SIG-M5 treated with dmso at 0.1 percent for 504 hours (cell line): Measurements from ENCODE around the gene TSPAN9.
A peak's percentile ranks its signal among the peaks of the same experiment; 100 is the strongest.

Experiments used
- DNase-seq: peaks from one replicate; lab custom pipeline; 2025; ENCODE audit not compliant: unreplicated experiment; lab: John Stamatoyannopoulos, UW

Gene TSPAN9

DNA sequence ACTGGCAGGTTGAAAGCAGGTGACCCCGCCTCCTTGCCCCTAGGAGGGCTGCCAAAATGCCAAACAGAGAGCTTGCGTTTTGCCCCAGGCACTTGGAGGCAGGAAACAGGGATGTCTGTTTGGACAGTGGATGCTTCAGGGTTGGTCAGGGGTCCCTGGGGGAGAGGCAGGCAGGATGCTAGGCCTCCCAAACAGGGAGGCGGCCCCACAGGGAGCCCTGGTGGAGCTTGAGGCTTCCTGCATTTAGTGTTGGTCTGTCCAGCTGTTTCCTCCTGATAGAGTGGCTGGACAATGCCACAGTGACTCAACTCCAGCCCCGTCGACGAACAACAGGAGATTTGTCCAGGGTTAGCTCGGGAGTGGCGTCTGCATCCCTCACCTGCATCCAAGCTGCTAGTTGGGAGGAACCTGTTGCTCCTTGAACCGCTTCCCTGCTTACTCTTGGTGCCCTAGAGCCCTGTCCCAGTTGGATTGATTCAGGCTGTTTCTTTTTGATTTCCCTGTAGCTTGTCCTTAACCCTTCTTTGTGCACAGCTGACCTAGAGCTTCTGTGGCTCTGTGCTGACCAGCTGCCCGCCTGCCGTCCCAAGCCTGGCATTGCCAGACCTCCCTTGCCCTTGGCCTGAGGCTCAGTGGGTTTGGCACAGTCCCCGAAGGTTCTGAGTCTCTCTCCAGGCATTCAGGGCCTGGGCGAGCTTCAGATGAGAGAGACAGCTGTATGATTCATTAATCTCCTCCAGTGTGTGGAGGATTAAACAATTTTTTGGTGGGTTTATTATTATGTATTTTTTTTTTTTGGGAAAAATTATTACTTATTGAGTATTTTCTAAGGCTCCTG is 45.9 kb downstream of the TSPAN9 start:
- DNase-seq: no peak

DNA sequence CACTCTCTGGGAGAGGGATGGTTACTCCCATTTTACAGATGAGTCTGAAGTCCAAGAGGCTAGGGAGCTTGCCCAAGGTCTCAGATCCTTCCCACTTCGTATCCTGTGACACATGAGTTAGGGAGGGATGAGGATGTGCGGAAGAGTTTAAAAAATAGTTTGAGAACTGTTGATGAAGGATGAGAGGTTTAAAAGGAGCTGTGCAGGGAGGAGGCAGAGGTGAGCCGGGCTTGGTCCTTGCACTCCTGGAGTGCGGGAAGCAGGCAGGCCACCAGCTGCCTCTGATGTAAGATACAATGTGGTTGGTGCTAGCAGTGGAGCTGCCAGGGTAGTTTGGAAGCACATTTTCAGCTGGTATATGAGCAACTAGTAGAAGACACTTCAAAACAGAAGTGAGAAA is 46.5 kb downstream of the TSPAN9 start:
- no peak for DNase-seq

DNA sequence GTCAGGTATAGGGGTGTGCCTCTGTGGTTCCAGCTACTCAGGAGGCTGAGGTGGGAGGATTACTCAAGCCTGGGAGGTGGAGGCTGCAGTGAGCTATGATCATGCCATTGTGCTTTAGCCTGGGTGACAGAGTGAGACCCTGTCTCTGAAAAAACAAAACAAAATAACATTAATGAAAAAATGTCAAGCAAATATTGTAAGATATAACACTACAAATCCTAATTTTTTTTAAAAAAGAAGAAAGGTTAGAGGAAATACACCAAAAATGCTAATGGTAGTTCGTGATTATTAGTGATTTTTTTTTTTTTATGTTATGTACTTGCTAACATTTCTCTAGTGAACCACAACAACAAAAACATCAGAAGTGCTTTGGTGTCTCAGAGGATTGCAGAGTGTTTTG is 47.7 kb downstream of the TSPAN9 start:
- no peak for DNase-seq

DNA sequence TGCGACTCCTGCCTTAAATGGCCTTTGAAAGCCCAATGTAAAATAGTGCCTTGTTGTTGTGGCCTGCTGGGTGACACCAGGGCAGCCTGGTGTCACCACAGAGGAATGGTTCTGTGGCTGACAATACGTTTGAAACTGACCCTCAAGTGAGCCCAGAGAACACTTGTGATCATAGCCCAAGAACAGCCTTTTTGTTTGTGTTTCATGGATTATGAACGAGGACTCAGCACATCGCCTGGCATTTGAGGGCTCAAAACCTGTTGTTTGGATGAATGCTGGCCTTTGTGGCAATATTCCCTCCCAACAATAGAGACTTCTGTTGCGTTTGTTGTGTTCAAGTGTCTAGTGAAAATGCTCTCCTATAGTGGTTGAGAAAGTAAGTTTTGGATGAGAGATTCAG is 48.5 kb downstream of the TSPAN9 start:
- no peak for DNase-seq

- DNase-seq: no peak
Observed at GRCh38 chr12:3127832-3128231, 50.7 kb downstream of the TSPAN9 start.

DNA sequence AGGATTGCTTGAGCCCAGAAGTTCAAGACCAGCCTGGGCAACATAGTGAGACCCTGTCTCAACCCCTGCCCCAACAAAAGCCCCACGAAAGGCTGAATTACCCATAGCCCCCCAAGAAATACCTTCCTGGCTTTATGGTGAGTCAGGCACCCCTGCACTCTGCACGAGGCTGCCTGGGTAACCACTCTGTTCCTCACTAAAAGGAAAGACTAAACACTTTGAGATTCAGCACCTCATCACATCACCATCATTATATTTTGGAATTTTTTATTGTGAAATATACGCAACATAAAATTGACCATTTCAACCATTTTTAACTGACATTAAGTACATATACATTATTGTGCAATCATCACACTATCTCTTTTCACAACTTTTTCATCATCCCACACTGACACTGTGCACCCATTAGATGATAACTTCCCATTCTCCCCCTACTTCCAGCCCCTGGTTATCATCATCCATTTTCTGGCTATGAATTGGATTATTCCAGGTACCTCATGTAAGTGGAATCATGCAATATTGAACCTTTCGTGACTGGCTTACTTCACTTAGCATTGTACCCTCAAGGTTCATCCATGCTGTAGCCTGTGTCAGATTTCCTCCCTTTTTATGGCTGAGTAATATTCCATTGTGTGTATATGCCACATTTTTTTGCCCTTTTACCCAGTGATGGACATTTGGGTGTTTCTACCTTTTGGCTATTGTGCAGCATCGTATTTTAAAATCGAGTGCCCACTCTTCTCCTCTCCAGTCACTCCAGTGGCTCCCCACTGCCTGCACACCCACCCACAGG is 51.5 kb downstream of the TSPAN9 start:
- DNase-seq: no peak

DNA sequence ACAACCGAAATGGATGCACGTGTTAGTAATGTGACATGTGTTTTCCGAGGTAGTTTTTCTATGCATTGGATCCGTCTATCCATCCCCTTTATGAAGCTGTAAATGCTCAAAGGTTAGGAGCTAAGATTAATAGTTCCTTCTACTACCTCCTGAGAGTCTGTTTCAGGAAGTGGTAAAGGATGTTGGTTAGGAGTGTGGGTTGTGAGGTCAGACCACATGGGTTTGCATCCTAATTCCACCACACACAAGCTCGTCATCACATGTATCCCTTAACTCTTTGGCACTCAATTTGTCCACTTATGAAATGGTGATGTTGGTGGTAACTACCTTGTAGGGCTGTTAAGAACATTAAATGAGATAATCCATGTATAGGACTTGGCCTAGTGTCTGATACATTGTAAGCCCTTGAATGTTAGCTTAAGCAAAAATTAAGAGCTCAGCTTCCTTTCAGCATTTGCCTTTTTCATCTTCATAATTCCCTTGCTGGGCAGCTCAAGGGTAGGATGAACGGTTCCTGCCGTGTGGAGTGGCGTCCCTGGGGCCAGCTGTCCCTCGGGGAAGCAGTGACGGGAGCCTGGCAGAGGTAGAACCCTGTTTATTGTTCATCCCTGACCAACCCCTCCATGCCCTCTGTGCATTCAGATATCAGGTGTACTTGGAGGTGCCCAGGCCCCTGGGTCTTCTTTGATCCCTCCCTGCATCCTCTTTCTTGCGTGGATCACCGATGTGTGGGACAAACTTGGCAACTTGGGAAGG is 52.3 kb downstream of the TSPAN9 start:
- DNase-seq: peak; percentile 77

DNA sequence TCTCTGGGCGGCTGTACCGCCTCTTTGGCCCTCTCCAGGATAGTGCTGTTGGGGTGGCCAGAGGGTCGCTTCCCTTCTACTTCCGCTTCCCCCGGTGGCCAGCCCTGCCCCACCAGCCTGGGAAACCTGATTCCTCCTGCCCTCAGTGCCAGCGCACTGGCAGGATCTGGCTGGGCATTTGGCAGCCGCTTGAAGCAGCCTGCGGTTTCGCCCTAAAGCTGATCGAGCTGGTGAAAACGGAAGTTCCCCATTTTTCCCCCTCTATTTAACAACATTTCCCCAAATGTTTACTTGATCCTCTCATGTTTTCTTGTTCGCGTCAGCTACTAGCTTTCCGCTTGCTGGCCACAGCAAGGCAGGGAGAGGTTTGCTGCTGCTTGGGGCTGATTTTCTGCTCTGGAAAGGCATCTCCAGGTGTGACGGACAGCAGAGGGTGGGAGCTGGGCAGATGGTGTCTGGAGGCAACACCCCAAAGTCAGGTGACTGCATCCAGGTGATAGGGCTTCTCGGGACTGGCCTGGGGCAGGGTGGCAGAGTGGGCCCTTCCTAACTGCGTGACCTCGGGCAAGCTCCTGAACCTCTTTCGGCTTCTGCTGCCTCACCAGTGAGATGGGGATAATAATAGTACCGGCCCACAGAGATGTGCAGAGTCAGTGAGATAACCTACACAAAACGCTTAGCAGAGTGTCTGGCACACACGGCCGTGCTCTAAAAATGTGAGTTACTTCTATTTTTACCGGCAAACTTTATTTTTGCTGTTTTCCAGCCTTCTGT is 53.1 kb downstream of the TSPAN9 start:
- peak; percentile 65 for DNase-seq

- DNase-seq: no peak
Observed at GRCh38 chr12:3131129-3131528, 54.0 kb downstream of the TSPAN9 start.

DNA sequence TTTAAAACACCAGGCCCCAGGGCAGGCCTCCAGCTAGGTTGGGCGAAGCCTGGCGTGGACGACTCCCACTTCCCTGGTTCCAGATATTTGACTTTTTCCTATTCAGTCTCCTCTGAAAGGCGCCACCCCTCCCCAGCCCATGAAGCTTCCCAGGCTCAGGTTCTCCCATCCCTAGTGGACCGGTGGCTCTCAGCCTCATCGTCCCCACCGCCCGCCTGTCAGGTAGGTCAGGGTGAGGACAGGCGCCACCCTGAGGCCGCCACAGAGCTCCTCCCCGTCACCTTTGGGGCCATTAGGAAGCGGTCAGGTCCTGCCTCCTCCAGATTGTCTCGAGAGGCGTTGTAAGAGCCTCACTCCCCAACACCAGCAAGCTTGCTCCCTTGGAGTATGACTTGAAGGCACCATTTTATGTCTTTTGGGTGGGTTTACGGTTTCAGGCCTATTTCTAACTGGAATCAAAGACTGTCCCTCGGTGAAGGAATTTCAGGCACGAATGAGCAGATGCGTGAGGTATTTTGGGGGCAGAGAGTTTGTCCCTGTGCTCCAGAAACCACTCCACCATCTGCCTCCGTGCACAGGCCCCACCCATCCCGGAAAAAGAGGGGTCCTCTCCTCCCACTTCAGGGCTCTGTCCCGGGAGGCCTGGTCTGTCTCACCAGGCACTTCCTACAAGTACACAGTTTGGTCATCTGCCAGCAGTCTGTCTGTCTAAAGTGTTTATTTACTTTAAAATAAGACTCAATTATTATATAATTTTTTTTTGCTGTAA is 55.6 kb downstream of the TSPAN9 start:
- no peak for DNase-seq

DNA sequence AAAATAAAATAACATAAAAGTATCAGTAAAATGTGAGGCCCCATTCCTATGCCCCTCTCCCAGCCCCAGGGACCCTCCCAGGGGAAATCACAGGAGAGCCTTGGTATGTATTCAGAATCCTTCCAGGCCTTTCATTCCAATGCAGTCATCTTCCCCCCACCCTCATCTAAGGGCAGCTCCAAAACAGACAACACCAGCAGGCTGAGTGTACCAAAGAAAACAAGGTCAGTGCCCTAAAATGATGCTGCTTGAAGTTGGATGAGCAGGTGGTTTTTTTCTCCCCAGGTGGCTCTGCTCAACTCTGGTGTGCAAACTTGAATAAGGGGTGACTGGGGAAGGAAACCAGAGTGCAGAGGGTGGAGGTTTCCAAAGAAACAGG is 56.2 kb downstream of the TSPAN9 start:
- no peak for DNase-seq

GRCh38 chr12:3134126-3134525 is 56.9 kb downstream of the TSPAN9 start:
- DNase-seq: no peak

GRCh38 chr12:3134526-3135135 is 57.5 kb downstream of the TSPAN9 start:
- DNase-seq: no peak

DNA sequence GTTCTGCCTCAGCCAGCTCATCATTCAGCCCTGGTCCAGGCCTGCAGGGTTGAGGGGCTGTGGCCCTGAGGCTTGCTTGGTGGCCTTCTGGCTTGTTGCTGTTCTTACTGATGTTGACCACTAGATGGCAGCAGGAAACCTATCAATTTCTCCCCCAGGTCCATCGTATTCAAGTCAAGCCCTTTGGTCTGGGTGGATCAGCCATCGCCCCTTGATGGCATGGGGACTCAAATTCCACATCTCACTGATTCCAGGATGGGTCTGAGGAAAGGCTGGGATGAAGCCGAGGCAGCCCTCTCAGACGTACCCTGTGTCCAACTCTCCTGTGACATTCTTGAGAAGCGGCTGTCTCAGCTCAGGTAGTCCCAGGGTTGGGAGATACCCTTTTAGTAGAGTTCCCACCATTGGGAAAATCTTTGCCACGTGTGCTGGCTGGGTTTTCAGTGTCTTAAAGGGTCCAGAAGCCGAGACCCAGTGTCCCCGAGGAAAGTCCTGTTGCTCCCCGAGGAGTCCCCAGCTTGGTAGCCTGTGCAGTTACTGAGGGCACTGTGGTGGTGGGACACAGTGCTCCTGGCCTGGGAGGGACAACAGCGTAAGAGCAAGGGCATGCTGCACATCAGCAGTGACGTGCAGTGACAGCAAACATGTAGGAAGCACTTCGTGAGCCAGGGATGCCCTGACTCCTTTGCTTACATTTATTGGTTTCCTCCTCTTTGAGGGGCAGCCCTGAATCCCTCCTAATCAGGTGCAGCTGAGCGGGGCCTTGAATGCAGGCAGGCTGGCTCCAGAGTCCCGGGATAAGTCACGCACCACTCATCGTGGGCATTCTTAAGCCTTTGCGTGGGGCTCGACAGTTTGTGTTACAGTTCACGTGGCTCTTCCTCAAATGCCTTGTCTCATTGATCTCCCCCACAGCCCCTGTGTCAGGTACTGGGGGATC is 58.6 kb downstream of the TSPAN9 start:
- DNase-seq: peak; percentile 60

DNA sequence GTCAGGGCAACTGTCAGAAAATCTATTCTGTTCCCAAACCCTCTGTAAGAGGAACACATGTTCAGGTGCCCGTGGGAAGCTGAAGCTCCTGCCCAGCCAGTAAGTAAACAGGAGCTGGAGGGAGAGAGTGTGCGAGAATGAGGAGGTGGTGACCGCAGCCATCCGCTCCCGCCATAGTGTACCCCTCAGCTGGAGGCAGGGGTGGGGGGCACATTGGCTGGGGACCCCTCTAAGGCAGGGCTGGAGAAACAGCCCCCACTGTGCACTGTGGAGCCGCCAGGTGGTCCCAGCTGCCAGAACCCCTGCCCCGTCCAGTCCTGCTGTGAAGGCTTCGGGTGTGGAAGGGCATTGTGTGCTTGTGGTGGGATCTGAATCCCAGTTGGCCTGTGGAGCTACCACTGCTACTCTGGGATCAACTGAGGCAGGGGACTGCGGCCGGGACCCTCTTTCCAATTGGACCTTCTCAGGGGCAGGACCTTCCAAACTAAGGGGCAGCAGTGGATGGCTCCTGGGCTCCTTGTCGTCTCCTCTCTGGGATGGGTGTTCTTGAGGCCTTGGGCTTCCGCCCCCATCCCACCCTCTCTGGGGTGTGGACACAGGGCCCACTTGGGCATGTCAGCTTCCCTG is 59.6 kb downstream of the TSPAN9 start:
- DNase-seq: no peak

- no peak for DNase-seq
Observed at GRCh38 chr12:3137268-3137781, 60.1 kb downstream of the TSPAN9 start.

DNA sequence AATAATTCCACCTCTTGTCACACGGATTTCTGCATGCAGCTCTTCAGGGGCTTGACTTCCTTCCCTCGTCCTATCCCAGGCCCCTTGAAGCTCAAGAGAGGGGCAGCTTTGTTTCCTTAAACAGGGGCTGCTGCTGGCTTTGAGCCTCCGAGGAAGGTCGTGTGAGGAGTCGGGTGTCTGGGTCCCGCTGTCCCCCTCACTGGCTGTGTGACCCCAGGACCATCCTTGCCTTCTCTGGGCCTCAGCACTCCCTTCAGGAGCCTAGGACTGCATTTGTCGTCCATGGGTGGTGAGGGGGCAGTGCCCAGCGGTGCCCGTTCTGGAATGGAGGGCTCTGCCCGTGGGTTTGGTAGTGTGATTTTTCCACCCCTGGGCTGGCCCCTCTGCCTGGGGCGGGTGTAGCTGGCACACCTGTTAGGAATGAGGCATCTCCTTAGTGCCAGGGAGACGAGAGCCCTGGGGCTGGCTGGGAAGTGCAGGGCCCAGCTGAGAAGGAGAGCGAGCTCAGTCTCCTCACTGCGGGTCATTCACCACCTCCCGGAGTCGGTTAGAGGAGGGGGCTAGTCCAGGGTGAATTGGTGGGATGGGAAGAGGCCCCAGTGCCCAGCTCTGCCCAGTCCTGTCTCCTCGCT is 60.8 kb downstream of the TSPAN9 start:
- DNase-seq: no peak
